ENCODE data around the gene RND2. TPM values are rescaled to one million over a fixed set of nuclear protein-coding genes. Genes with fewer than 3 reads are reported as not detected.

Gene RND2
- total RNA-seq, 2 donors from 2014 or later = not detected

DNA sequence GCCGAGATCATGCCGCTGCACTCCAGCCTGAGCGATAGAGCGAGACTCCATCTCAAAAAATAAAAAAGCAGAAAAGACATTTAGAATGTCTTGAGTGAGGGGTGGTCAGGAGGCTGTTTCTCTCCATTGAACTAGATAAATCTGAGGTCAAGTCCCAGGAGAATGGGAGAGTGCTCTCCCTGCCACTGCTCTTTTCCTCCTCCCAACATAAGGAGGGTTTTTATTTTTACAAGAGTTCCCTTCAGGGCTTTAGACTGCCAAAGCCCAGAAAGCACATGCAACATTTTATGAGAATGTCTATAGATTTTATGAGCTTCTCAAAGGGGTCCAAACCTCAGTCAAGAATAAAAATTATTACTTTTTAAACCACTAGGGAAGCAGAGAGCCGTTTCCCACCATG lies 1.6 kb downstream of the RND2 start:
- peaks cover 13% of the 10 kb centered on the region for H3K4me1 Mint-ChIP-seq (ENCODE audit: low read depth)
- no peaks in the 10 kb centered on the region for H3K9me3 Mint-ChIP-seq
- peaks cover 9% of the 10 kb centered on the region for H3K27me3 Mint-ChIP-seq (ENCODE audit: low read depth)
- no peaks in the 10 kb centered on the region for H3K36me3 Mint-ChIP-seq (ENCODE audit: insufficient read depth in 2 of 2)
- H3K4me3 Mint-ChIP-seq = no peak overlapping the region
- DNase-seq (no peak), ATAC-seq (replicated peaks in 1 of 2) (no peak)
- no peak overlapping the region for H3K27ac Mint-ChIP-seq

DNA sequence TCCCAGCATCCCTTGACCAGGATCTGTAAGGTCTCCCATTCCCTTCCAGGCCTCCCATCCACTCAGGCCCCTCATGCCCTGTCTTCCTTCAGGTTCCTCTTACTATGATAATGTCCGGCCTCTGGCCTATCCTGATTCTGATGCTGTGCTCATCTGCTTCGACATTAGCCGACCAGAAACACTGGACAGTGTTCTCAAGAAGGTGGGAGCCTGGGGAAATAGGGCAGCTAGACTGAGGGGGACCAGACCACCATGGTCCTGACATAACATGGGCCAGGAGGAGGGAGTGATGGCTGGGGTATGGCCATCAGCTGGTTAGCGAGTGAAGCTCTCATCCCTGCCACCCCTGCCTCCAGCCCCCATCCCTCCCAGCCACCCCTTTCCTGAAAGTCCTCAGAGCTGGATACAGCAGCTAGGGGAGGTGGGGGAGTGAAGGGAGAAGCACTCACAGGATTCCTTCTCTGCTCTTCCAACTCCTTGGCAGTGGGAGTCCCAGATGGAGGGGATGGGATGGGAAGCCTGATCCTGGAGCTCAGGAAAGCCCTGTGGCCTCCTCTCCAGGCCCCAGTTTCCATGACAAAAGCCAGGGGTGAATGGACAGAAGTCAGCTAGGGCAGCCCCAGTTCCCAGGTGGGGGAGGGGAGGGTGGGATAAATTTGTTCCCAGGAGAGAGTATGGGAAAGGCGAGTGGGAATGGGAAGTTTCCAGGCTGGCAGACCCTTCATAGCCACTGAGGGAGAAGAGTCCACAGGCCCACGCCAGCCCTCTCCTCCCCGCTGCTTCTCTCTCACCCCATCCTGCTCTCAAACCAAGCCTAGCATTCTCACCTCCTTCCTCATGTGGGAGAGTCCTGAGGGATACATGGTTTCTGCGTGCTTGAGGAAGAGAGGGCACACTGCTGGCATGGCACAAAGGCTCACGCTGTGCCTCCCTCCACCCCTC lies 2.3 kb downstream of the RND2 start:
- Mint-ChIP-seq H3K9me3 (no peaks in the 10 kb centered on the region), H3K27me3 (ENCODE audit: low read depth) (peaks cover 9% of the 10 kb centered on the region), H3K4me3 (no peak overlapping the region), H3K36me3 (ENCODE audit: insufficient read depth in 2 of 2) (no peaks in the 10 kb centered on the region), H3K4me1 (ENCODE audit: low read depth) (peaks cover 13% of the 10 kb centered on the region), H3K27ac (no peak overlapping the region)
- no peak for ATAC-seq (replicated peaks in 1 of 2)
- DNase-seq = no peak

DNA sequence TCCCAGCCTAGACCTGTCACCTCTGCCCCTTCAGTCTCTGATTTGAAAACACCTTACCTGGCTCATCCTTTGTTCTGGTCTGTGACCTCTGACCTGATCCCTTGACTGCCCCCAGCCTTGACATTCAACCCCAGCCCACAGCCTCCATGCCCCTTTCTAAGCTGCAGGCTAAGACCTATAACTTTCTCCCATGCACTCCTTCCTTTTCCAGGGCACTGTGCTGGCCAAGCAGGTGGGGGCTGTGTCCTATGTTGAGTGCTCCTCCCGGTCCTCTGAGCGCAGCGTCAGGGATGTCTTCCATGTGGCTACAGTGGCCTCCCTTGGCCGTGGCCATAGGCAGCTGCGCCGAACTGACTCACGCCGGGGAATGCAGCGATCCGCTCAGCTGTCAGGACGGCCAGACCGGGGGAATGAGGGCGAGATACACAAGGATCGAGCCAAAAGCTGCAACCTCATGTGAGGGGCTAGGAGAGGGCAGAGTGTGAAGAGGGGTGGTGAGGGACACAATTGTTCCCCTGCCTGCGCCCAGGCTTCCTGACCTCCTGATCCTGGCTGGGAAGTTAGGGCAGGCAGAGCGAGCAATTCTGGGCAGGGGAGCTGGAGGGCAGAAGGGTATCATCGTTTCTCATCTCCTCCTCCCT lies 3.3 kb downstream of the RND2 start:
- Mint-ChIP-seq H3K36me3 (ENCODE audit: insufficient read depth in 2 of 2) (no peaks in the 10 kb centered on the region), H3K27me3 (ENCODE audit: low read depth) (peaks cover 9% of the 10 kb centered on the region), H3K4me3 (no peak overlapping the region), H3K27ac (no peak overlapping the region), H3K4me1 (ENCODE audit: low read depth) (peaks cover 13% of the 10 kb centered on the region), H3K9me3 (no peaks in the 10 kb centered on the region)
- DNase-seq (no peak), ATAC-seq (replicated peaks in 1 of 2) (no peak)

DNA sequence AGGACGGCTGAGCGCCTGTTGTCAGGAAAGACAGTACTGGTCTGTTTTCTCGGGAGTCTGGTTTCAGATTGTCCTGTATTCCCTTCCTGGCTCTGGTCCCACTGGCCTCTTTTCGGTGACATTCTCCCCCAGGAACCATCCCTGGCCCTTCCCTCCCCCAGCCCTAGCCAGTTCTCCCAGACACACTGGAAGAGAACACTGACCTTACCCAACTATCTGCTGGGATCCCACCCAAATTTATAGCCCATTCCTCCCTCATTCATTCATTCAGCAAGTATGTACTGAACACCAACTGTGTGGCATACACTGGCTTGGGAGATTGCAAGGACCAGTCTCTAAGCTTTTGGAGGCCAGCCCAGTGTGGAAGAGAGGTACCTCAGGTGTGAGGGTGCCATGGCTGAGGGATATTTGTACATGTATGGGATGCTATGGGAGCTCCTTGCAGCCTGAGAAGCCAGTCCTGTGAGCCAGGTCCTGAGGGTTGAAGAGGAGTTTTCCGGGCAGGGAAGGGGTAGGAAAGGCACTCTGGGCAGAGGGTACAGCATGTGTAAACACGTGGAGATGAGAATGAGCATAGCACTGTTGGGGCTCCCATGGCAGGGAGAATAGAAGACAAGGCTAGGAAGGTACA lies 5.2 kb downstream of the RND2 start:
- Mint-ChIP-seq H3K27me3 (ENCODE audit: low read depth) (peaks cover 8% of the 10 kb centered on the region), H3K4me3 (no peak overlapping the region), H3K27ac (no peak overlapping the region), H3K4me1 (ENCODE audit: low read depth) (peaks cover 4% of the 10 kb centered on the region), H3K9me3 (no peaks in the 10 kb centered on the region), H3K36me3 (ENCODE audit: insufficient read depth in 2 of 2) (no peaks in the 10 kb centered on the region)
- no peak for ATAC-seq (replicated peaks in 1 of 2)
- no peak for DNase-seq

DNA sequence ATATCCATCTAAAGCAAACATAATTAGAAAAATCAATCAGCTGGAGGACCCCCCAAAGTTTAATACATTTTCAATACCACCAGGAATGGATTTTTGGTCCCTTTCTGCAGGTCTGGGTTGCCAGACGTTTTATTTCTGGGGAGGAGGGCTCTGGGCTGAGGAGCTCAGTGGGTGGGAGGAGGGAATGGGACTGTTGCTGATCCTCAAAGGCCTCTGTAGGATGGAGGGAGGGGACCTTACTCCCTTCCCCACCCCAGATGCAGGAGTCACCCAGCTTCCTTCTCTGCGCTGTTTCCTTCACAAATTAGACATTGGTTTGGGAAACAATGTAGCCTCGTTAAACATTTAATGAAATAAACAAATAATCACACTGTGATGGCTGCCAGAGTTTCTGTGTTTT lies 6.6 kb downstream of the RND2 start:
- H3K4me3 Mint-ChIP-seq = no peak overlapping the region
- H3K4me1 Mint-ChIP-seq (ENCODE audit: low read depth) = no peaks in the 10 kb centered on the region
- H3K36me3 Mint-ChIP-seq (ENCODE audit: insufficient read depth in 2 of 2) = no peaks in the 10 kb centered on the region
- H3K9me3 Mint-ChIP-seq = no peaks in the 10 kb centered on the region
- no peak overlapping the region for H3K27ac Mint-ChIP-seq
- ATAC-seq (replicated peaks in 1 of 2) (no peak), DNase-seq (no peak)
- H3K27me3 Mint-ChIP-seq (ENCODE audit: low read depth) = no peaks in the 10 kb centered on the region

DNA sequence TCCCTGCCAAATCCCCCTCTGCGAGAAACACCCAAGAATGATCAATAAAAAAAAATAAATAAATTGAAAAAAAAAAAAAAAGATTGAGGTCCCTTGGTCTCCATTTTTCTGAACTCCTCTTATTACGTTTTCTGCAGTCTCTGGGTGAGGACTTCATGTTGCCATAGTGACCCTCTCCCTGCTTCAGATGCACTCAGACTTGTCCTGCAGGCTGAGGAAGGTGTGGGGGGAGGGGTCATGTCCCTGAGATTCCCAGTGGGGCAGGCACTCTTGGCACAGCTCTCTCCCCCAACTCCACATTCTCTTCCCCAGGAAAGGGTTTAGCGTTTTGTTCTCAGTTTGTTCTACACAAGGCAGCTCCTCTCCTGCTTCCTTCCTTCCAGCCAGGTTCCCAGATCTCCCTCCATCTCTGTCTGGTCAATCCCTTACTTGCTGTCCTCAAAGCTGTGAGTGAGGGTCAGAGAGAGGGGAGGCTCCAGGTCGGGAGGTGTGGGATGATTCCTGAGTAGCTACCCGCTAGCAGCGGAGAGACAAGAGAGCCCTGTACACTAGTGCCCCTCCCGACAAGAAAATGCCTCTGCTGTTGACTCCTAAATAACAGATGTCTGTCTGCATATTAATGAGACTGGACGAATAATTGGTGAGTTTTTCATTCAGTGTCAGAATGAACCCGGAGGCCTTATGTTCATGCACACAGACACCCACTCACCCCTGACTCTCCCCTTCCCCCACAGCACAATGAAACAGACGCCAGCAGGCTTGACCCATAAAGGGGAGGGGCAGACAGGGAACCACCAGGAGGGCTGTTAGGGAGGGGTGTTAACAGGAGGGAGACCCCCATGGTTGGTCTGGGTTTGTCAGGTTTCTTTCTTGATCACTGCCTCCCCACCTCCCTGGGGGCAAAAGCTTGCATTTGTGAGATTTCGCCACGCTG lies 9.2 kb downstream of the RND2 start:
- H3K27me3 Mint-ChIP-seq (ENCODE audit: low read depth) = no peaks in the 10 kb centered on the region
- ATAC-seq (replicated peaks in 1 of 2) (no peak), DNase-seq (no peak)
- H3K4me1 Mint-ChIP-seq (ENCODE audit: low read depth) = no peaks in the 10 kb centered on the region
- H3K9me3 Mint-ChIP-seq = no peaks in the 10 kb centered on the region
- H3K27ac Mint-ChIP-seq = no peak overlapping the region
- H3K4me3 Mint-ChIP-seq = no peak overlapping the region
- H3K36me3 Mint-ChIP-seq (ENCODE audit: insufficient read depth in 2 of 2) = no peaks in the 10 kb centered on the region

DNA sequence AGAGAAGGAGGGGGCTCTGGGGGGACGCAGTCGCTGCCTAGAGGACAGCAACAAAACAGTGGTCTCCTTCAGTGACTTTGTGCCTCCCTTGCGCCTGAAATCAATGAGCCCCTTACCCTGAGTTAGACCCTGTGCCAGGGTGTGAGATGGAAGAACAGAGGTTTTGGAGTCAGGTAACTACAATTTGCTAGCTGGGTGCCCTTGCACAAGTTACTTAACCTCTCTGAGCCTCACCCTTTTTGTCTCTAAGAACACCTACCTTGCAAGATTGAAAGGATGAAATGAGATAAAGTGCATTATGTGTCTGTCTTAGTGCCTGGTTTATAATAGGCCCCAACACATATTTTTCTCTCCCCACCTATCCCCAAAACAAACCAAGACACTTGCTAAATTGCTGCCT lies 9.9 kb downstream of the RND2 start:
- no peaks in the 10 kb centered on the region for H3K27me3 Mint-ChIP-seq (ENCODE audit: low read depth)
- DNase-seq (no peak), ATAC-seq (replicated peaks in 1 of 2) (no peak)
- H3K4me3 Mint-ChIP-seq = no peak overlapping the region
- no peaks in the 10 kb centered on the region for H3K9me3 Mint-ChIP-seq
- H3K36me3 Mint-ChIP-seq (ENCODE audit: insufficient read depth in 2 of 2) = no peaks in the 10 kb centered on the region
- H3K27ac Mint-ChIP-seq = no peak overlapping the region
- no peaks in the 10 kb centered on the region for H3K4me1 Mint-ChIP-seq (ENCODE audit: low read depth)

DNA sequence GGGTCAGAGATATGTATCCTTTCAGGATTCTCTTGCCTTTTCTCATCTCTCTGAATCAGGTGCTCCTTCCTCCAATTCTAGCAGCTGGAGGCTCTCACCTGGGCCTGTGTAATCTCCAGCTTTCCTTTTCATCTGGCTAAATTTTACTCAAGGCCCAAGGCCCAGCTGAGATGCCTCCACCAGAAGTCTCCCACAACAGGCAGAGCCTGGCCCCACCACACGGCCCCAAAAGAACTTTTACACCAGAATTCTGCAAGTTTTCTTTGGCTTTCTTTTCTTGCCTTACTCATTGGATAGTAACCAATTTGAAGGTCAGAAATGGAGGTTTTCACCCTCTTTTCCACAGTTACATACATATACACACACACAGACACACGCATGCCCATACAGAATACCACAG lies 14.6 kb downstream of the RND2 start:
- Mint-ChIP-seq H3K36me3 (ENCODE audit: insufficient read depth in 2 of 2) (peaks cover 0 to 3% of the 10 kb centered on the region in 2 donors), H3K4me1 (ENCODE audit: low read depth) (no peaks in the 10 kb centered on the region), H3K9me3 (no peaks in the 10 kb centered on the region), H3K4me3 (no peak overlapping the region), H3K27ac (no peak overlapping the region), H3K27me3 (ENCODE audit: low read depth) (no peaks in the 10 kb centered on the region)
- no peak for ATAC-seq (replicated peaks in 1 of 2)
- DNase-seq = no peak

DNA sequence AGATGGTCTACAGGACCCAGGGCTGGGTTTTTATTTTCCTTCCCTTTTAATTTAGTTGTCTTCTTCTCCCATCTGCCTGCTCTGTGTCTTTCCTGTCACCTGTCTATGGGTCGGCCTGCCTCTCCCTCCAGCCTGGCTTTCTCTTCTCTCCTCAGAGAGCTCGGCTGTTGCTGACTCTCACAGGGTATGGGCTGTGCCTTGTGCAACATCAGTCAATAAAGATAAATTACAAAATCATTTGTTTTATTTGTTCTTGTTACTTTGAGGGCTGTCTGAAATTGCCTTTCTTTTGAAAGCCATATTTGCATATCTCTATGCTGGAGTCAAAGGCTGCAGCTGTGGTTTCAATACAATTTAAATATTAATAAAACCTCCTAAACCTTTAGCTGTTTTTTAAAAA lies 15.6 kb downstream of the RND2 start:
- no peaks in the 10 kb centered on the region for H3K9me3 Mint-ChIP-seq
- H3K27ac Mint-ChIP-seq = no peak overlapping the region

DNA sequence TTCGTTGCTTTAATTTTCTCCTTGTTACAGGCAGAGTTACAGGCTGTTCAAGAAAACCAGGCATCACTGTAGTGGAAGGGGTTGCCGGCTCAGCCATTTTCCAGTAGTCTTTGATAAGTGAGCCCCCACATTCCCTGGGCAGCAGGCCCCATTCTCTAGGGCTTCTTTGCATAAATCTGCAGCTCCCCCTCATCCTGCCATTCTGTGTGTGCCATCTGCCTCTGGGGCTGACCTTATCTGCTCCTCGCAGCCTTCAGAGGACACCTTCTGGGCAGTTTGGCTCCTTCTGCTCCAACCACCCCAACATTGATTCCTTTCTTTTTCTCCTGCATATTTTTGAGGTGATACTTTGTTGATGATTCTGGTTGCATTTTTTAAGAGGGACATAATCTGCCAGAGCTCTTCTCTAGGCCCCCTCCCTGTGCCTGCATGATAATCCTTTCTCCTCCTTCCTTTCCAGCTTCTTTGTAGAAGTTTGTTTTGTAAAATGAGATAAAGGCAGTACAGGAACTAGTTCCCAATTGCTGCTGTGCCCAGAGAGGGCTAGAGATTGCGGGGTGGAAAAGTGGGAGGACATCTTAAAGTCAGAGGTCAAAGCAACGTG lies 17.1 kb downstream of the RND2 start:
- DNase-seq (no peak), ATAC-seq (replicated peaks in 1 of 2) (no peak)
- Mint-ChIP-seq H3K4me3 (no peak overlapping the region), H3K36me3 (ENCODE audit: insufficient read depth in 2 of 2) (peaks cover 0 to 5% of the 10 kb centered on the region in 2 donors), H3K9me3 (no peaks in the 10 kb centered on the region), H3K27me3 (ENCODE audit: low read depth) (no peaks in the 10 kb centered on the region), H3K4me1 (ENCODE audit: low read depth) (no peaks in the 10 kb centered on the region), H3K27ac (no peak overlapping the region)

More for the DNA sequence above, 15.6 kb downstream of the RND2 start:
- no peaks in the 10 kb centered on the region for H3K27me3 Mint-ChIP-seq (ENCODE audit: low read depth)
- ATAC-seq (replicated peaks in 1 of 2) = no peak
- peaks cover 0 to 3% of the 10 kb centered on the region in 2 donors for H3K36me3 Mint-ChIP-seq (ENCODE audit: insufficient read depth in 2 of 2)
- no peak for DNase-seq
- H3K4me3 Mint-ChIP-seq = no peak overlapping the region
- H3K4me1 Mint-ChIP-seq (ENCODE audit: low read depth) = no peaks in the 10 kb centered on the region

DNA sequence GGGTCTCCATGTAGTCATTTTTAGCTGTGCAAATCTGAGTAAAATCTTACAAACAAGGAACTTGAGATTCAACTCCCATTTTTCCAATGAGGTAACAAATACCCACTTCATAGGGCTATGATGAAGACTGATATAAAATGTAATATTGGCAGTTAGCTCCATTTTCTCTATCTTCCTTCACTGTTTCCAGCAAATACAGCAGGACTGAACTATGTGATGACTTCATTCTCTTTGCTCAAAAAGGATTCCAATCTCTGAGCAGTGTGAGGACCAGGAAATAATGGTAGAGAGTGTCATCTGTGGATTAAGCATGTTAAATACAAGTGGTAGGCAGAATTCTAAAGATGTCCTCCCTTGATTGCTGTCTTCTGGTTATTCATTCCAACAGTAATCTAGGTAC lies 18.3 kb downstream of the RND2 start:
- Mint-ChIP-seq H3K27me3 (ENCODE audit: low read depth) (no peaks in the 10 kb centered on the region), H3K9me3 (no peaks in the 10 kb centered on the region), H3K4me3 (no peak overlapping the region), H3K36me3 (ENCODE audit: insufficient read depth in 2 of 2) (peaks cover 0 to 9% of the 10 kb centered on the region in 2 donors), H3K27ac (no peak overlapping the region), H3K4me1 (ENCODE audit: low read depth) (no peaks in the 10 kb centered on the region)
- no peak for DNase-seq
- ATAC-seq (replicated peaks in 1 of 2) = no peak

DNA sequence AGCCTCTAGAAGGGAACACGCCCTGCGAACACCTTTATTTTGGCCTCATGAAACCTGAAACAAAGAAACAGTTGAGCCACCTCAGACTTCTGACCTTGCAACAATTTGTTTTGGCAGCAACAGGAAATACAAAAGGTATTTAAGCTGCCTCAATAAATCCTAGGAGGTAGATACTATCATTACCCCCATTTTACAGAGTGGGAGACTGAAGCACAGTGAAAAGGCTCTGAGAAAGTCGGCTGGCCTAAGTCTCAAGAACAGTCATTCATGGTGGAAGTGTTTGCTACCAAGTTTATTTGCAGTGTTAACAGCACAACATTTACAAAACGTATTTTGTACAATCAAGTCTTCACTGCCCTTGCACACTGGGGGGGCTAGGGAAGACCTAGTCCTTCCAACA lies 19.0 kb downstream of the RND2 start:
- no peak overlapping the region for H3K4me3 Mint-ChIP-seq
- H3K36me3 Mint-ChIP-seq (ENCODE audit: insufficient read depth in 2 of 2) = peaks cover 0 to 14% of the 10 kb centered on the region in 2 donors
- ATAC-seq (replicated peaks in 1 of 2) (no peak), DNase-seq (no peak)
- no peaks in the 10 kb centered on the region for H3K27me3 Mint-ChIP-seq (ENCODE audit: low read depth)
- no peaks in the 10 kb centered on the region for H3K9me3 Mint-ChIP-seq
- no peak overlapping the region for H3K27ac Mint-ChIP-seq
- no peaks in the 10 kb centered on the region for H3K4me1 Mint-ChIP-seq (ENCODE audit: low read depth)

Measured in activated T-cell treated with anti-CD3 and anti-CD28 coated beads, Interleukin-2, amount 50 U/mL, for 72 hours (primary cell).